ENCODE results near the gene VTN.

VTN gene

DNA sequence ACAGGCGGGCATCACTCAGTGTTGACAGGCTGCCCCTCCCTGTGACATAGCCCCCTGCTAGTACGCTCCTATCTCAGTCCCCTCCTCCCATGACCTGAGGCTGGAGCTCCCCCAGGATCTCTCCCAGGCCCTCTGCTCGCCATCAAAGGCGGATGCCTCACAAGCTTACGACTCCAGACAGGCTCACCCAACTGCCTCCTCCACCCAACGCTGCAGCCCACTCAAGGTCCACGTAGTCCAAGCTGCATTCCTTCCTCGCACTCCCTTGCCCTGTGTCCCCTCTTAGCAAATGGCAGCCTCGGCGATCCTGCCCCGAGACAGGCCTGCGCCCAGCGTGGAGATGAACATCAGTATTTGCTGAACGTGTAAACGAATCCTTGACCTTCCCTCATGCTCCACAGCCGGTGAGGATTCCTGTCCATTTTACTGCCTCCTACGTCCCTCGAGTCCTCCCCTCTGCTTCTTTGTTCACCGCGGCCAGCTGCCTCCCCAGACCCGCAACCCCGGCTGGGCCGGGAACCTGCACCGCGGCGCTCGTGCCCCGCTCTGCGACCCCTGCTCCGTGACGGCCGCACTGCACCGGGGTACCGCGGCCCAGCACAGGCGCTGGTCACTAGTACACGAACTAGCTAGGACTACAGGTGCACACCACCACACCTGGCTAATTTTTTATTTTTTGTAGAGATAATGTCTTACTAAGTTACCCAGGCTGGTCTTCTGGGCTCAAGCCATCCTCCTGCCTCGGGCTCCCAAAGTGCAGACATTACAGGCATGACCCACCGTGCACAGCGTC is 51.9 kb downstream of the VTN start:
- no peak for DNase-seq
